H1 (cell line): Measurements from ENCODE around the gene ELMO3. TPM values are rescaled to one million over a fixed set of nuclear protein-coding genes. Genes with fewer than 3 reads are reported as not detected.
A peak's percentile ranks its signal among the peaks of the same experiment; 100 is the strongest.

Experiments used
- CTCF ChIA-PET: fragments of 300-600 bp; sonication (Branson Sonifier 250); formaldehyde crosslinking; loops from one replicate; lab custom pipeline; 2021; ENCODE audit not compliant: partially characterized antibody; lab: Charles Lee
- POLR2A ChIA-PET: fragments of 300-600 bp; sonication (Branson Sonifier 250); formaldehyde crosslinking; loops from one replicate; lab custom pipeline; 2021; ENCODE audit warnings: inconsistent platforms; ENCODE audit not compliant: partially characterized antibody; lab: Charles Lee
- DNase-seq, 2 experiments: peaks; one replicate each; pipeline versions ENCODE4 v3.0.0 to v3.0.0-alpha.2; 2010 to 2022; ENCODE audit warnings: low spot score in 2 of 2, low read depth in 1 of 2, mixed read lengths in 1 of 2
- FAIRE-seq: peaks from 2 replicates; lab custom pipeline; 2011; peaks lifted over from hg19 to GRCh38; lab: Jason Lieb, UNC
- H2AFZ ChIP-seq: 2 replicates; pipeline ENCODE4 v1.8.1; 2012; ENCODE audit warnings: low read length, inconsistent platforms
- H2AK5ac ChIP-seq: 2 replicates; pipeline ENCODE4 v1.6.1; 2013; ENCODE audit warnings: low read depth, low read length
- H2BK120ac ChIP-seq: replicated peaks from 2 replicates; pipeline ENCODE3; 2013; ENCODE audit warnings: low read depth, low read length, inconsistent platforms
- H2BK12ac ChIP-seq: 2 replicates; pipeline ENCODE4 v1.6.1; 2013; ENCODE audit warnings: low read depth, low read length
- H2BK15ac ChIP-seq: 2 replicates; pipeline ENCODE4 v1.6.1; 2013; ENCODE audit warnings: low read length
- H2BK20ac ChIP-seq: 2 replicates; pipeline ENCODE4 v1.6.1; 2013; ENCODE audit warnings: low read length
- H2BK5ac ChIP-seq: 2 replicates; pipeline ENCODE4 v1.6.1; 2013; ENCODE audit warnings: low read depth, low read length
- H3K14ac ChIP-seq: 2 replicates; pipeline ENCODE4 v1.6.1; 2013; ENCODE audit warnings: inconsistent platforms; ENCODE audit not compliant: insufficient read length
- H3K18ac ChIP-seq: 2 replicates; pipeline ENCODE4 v1.6.1; 2013; ENCODE audit warnings: low read length; ENCODE audit errors: extremely low read depth
- H3K23ac ChIP-seq: 2 replicates; pipeline ENCODE4 v1.6.1; 2013; ENCODE audit warnings: inconsistent platforms; ENCODE audit not compliant: insufficient read length
- H3K23me2 ChIP-seq: 2 replicates; pipeline ENCODE4 v1.6.1; 2013; ENCODE audit warnings: low read depth, low read length
- H3K27ac ChIP-seq: 2 replicates; pipeline ENCODE4 v1.6.1; 2011; ENCODE audit warnings: low read depth, low read length, inconsistent platforms
- H3K27me3 ChIP-seq, 4 experiments: replicated peaks in 1 of 4; 1 replicate in 1 of 4; 2 replicates in 3 of 4; pipeline versions ENCODE4 v1.6.1 to v1.8.1; 2011 to 2013; ENCODE audit warnings: low read length in 3 of 4, mild to moderate bottlenecking in 3 of 4, inconsistent platforms in 2 of 4, mixed read lengths in 2 of 4, moderate library complexity in 1 of 4; ENCODE audit not compliant: control insufficient read depth in 3 of 4, insufficient read depth in 3 of 4; ENCODE audit errors: extremely low read depth in 1 of 4
- H3K36me3 ChIP-seq, 4 experiments: 2 replicates each; pipeline versions ENCODE4 v1.6.1 to v1.8.1; 2011 to 2013; ENCODE audit warnings: mild to moderate bottlenecking in 4 of 4, low read length in 3 of 4, moderate library complexity in 2 of 4, control low read depth in 1 of 4, inconsistent platforms in 1 of 4; ENCODE audit not compliant: insufficient read depth in 4 of 4, control insufficient read depth in 2 of 4
- H3K4ac ChIP-seq: replicated peaks from 2 replicates; pipeline ENCODE3; 2013; ENCODE audit warnings: low read length, low read depth, mixed read lengths, inconsistent platforms; ENCODE audit not compliant: insufficient read length
- H3K4me1 ChIP-seq, 4 experiments: replicated peaks in 1 of 4; 1 replicate in 1 of 4; 2 replicates in 3 of 4; pipeline versions ENCODE4 v1.6.1 to v1.8.1; 2011 to 2013; ENCODE audit warnings: low read length in 3 of 4, inconsistent platforms in 2 of 4, mixed read lengths in 1 of 4; ENCODE audit not compliant: insufficient read depth in 4 of 4, control insufficient read depth in 3 of 4
- H3K4me2 ChIP-seq, 2 experiments: 2 replicates each; pipeline versions ENCODE4 v1.6.1 to v1.8.1; 2011 to 2013; ENCODE audit warnings: low read depth in 2 of 2, low read length in 2 of 2, control low read depth in 1 of 2, inconsistent platforms in 1 of 2, mild to moderate bottlenecking in 1 of 2; ENCODE audit not compliant: insufficient read depth in 1 of 2
- H3K4me3 ChIP-seq, 4 experiments: fragments of 200-600, 300-600 bp in 1 of 4; sonication (generic), shearing (Covaris generic), sonication (Bioruptor Twin) in 1 of 4; 2 replicates each; pipeline versions ENCODE4 v1.5.1 to v1.8.1; 2011 to 2016; ENCODE audit warnings: low read length in 4 of 4, low read depth in 3 of 4, control low read depth in 2 of 4, inconsistent platforms in 2 of 4, mild to moderate bottlenecking in 2 of 4, mixed read lengths in 1 of 4, moderate library complexity in 1 of 4; ENCODE audit not compliant: insufficient read depth in 2 of 4; ENCODE audit errors: extremely low read depth in 1 of 4
- H3K56ac ChIP-seq: replicated peaks from 2 replicates; pipeline ENCODE3; 2013; ENCODE audit warnings: low read depth, mild to moderate bottlenecking, mixed read lengths, low read length, inconsistent platforms; ENCODE audit not compliant: insufficient read length
- H3K79me1 ChIP-seq: 2 replicates; pipeline ENCODE4 v1.6.1; 2013; ENCODE audit warnings: low read depth, low read length, control low read depth
- H3K79me2 ChIP-seq, 2 experiments: 2 replicates each; pipeline versions ENCODE4 v1.6.1 to v1.8.1; 2012 to 2013; ENCODE audit warnings: low read length in 2 of 2, mild to moderate bottlenecking in 2 of 2, inconsistent platforms in 1 of 2; ENCODE audit not compliant: insufficient read depth in 2 of 2, control insufficient read depth in 1 of 2
- H3K9ac ChIP-seq, 4 experiments: replicated peaks in 1 of 4; 1 replicate in 1 of 4; 2 replicates in 3 of 4; pipeline versions ENCODE4 v1.6.1 to v1.8.1; 2011 to 2013; ENCODE audit warnings: low read depth in 3 of 4, low read length in 3 of 4, control low read depth in 2 of 4, mild to moderate bottlenecking in 2 of 4, moderate library complexity in 2 of 4, inconsistent platforms in 1 of 4; ENCODE audit errors: extremely low read depth in 1 of 4
- H3K9me3 ChIP-seq, 2 experiments: 2 replicates each; pipeline versions ENCODE4 v1.6.1 to v1.8.1; 2012 to 2013; ENCODE audit warnings: mild to moderate bottlenecking in 2 of 2, moderate library complexity in 2 of 2, control low read depth in 1 of 2, inconsistent platforms in 1 of 2, low read depth in 1 of 2, low read length in 1 of 2, mixed read lengths in 1 of 2; ENCODE audit not compliant: insufficient read depth in 2 of 2
- H4K20me1 ChIP-seq, 2 experiments: replicated peaks in 1 of 2; 2 replicates each; pipeline versions ENCODE3 to v1.8.1; 2011 to 2013; ENCODE audit warnings: inconsistent platforms in 2 of 2, low read length in 2 of 2, mild to moderate bottlenecking in 1 of 2; ENCODE audit not compliant: insufficient read depth in 2 of 2, control insufficient read depth in 1 of 2
- H4K5ac ChIP-seq: 2 replicates; pipeline ENCODE4 v1.6.1; 2013; ENCODE audit warnings: low read length, low read depth, mixed read lengths, inconsistent platforms; ENCODE audit not compliant: insufficient read length
- H4K8ac ChIP-seq: 2 replicates; pipeline ENCODE4 v1.8.0; 2013; ENCODE audit warnings: mild to moderate bottlenecking, moderate library complexity, low read length, inconsistent platforms; ENCODE audit not compliant: insufficient read depth; ENCODE audit errors: extremely low read depth
- H4K91ac ChIP-seq: replicated peaks from 2 replicates; pipeline ENCODE3; 2013; ENCODE audit warnings: low read length, mixed read lengths, inconsistent platforms; ENCODE audit not compliant: insufficient read length
- KDM4A ChIP-seq: IDR thresholded peaks from one replicate; pipeline ENCODE4 v1.7.1; 2012; ENCODE audit warnings: low read depth, mild to moderate bottlenecking, moderate library complexity, low read length, inconsistent platforms; ENCODE audit not compliant: severe bottlenecking
- RFX5 ChIP-seq: IDR thresholded peaks from 2 replicates; pipeline ENCODE4 v1.6.1; 2011; ENCODE audit warnings: low read depth, low read length, improper control_type of control experiment, borderline replicate concordance
- WGBS, 2 experiments: shearing (Covaris generic) in 1 of 2; methylation state at CpG; one replicate each; pipeline versions ENCODE4 v1.1.6 to v1.1.7; 2013 to 2015; ENCODE audit warnings: low lambda C conversion rate in 2 of 2, mixed read lengths in 2 of 2, inconsistent platforms in 1 of 2, low coverage in 1 of 2, missing lambda C conversion rate in 1 of 2; ENCODE audit not compliant: insufficient replicate concordance in 2 of 2, insufficient coverage in 1 of 2, insufficient read length in 1 of 2; ENCODE audit errors: extremely low coverage in 1 of 2, missing lambda C conversion rate in 1 of 2; 5-methylcytosine and 5-hydroxymethylcytosine counted together
- polyA plus RNA-seq, 7 experiments: library from polyadenylated mRNA; depleted of rRNA in 3 of 7; stranded (reverse) in 5 of 7; unstranded in 2 of 7; fragments of >200 nt in 5 of 7; fragments of 200-250 nt in 2 of 7; gene quantifications; 1 replicate in 5 of 7; 2 replicates in 1 of 7; 4 replicates in 1 of 7; pipeline versions ENCODE4 v1.2.1 to v1.2.3, GENCODE V29; 2011 to 2013; ENCODE audit warnings: missing spikeins in 2 of 7, mixed read lengths in 2 of 7
- total RNA-seq: library from RNA; stranded (reverse); fragmentation: NEBNext Ultra II Directional; extraction: Animal tissue kit (Norgen Biotek cat#: 25700); gene quantifications from 2 replicates; pipeline ENCODE4 v1.2.1, GENCODE V29; 2021

The ELMO3 gene
- total and polyA plus RNA-seq, 2 of the 8 experiments (the other 6 are each of a cell fraction or from before 2014, with no cell fraction given) = 9.6 to 10.9 TPM

- POLR2A ChIA-PET = no interaction called here
- H2BK12ac ChIP-seq = 0 out of 2 replicates have a peak overlapping the region, but pooled peaks have one; percentile 45
- H3K14ac ChIP-seq = no peak overlapping the region
- DNase-seq (no peak), FAIRE-seq (no peak)
- 41% methylated on average over 9 of the region's 9 CpGs; no CpG with 5 or more reads in 1 of the 2 experiments for WGBS, 2 experiments
- H3K4me2 ChIP-seq = peak overlapping the region; percentile 64 to 93
- H3K4me3 ChIP-seq = peak overlapping the region in 3 of 4 experiments; percentile 29 to 99 (median 98); a peak in 6 of 8 replicates
- CTCF ChIA-PET = interaction anchor here (9.3 kb wide), 1 partner anchor 18 kb away, joined by 151 read pairs; the partner anchor contains the start of gene NOL3
- H4K20me1 ChIP-seq = peaks cover 4 to 18% of the 10 kb centered on the region in 2 experiments
- H3K4me1 ChIP-seq = peaks cover 0 to 13% (median 2%) of the 10 kb centered on the region in 4 experiments; a peak in 4 of 7 replicates
- no peak overlapping the region for H3K23ac ChIP-seq
- peaks cover 8 to 17% of the 10 kb centered on the region in 2 experiments for H3K79me2 ChIP-seq
- H2BK120ac ChIP-seq = no peak overlapping the region
- no peak overlapping the region; the same call in 1 of the 2 replicates for H2BK5ac ChIP-seq
- no peak overlapping the region for H2AK5ac ChIP-seq
- no peak overlapping the region for H2BK20ac ChIP-seq
- peaks cover 12 to 29% (median 22%) of the 10 kb centered on the region in 4 experiments for H3K36me3 ChIP-seq
- TF ChIP-seq RFX5 (no peak), KDM4A (peak; percentile 16)
- no peak overlapping the region for H3K56ac ChIP-seq
- H3K79me1 ChIP-seq = peaks cover 10% of the 10 kb centered on the region
- H3K4ac ChIP-seq = no peak overlapping the region
- no peak overlapping the region for H3K18ac ChIP-seq
- no peak overlapping the region for H4K8ac ChIP-seq
- H3K27me3 ChIP-seq = peaks cover 0 to 6% (median under 1%) of the 10 kb centered on the region in 4 experiments; a peak in 3 of 7 replicates
- no peak overlapping the region; the same call in 1 of the 2 replicates for H2AFZ ChIP-seq
- H3K9ac ChIP-seq = no peak overlapping the region; a peak in 2 of 7 replicates
- H3K9me3 ChIP-seq = no peaks in the 10 kb centered on the region
- no peak overlapping the region for H2BK15ac ChIP-seq
- H4K91ac ChIP-seq = peak overlapping the region; percentile 34
- peaks cover 7% of the 10 kb centered on the region for H3K23me2 ChIP-seq
- H3K27ac ChIP-seq = no peak overlapping the region
- no peak overlapping the region for H4K5ac ChIP-seq
Observed at GRCh38 chr16:67191411-67191994, 7.4 kb upstream of the ELMO3 start.
